ENCODE measurements around the gene BABAM2.

The BABAM2 gene

GRCh38 chr2:27906074-27906473 is 15.5 kb downstream of the BABAM2 start:
- no peaks in the 10 kb centered on the region for H3K27me3 ChIP-seq (replicated peaks in 2 of 5; ENCODE audit: control insufficient read depth in 4 of 5, insufficient read depth in 5 of 5, low read length in 4 of 5)
- WGBS (ENCODE audit: insufficient coverage) = 93% methylated on average over 1 of the region's 1 CpG
- H3K4me1 ChIP-seq (ENCODE audit: control extremely low read depth in 1 of 4, control insufficient read depth in 4 of 4, insufficient read depth in 4 of 4, low read length in 3 of 4) = no peaks in the 10 kb centered on the region
- CTCF ChIA-PET = interaction anchor here (1.8 kb wide), 1 partner anchor 8 kb away, joined by 5 read pairs; no protein-coding TSS in a partner anchor
- no peak overlapping the region for H3K4me3 ChIP-seq (ENCODE audit: control insufficient read depth in 1 of 7, extremely low read depth in 1 of 7, insufficient read depth in 4 of 7, low read depth in 2 of 7, low read length in 6 of 7)
- DNase-seq = no peak
- H3K9me3 ChIP-seq (ENCODE audit: control extremely low read depth in 1 of 5, control insufficient read depth in 4 of 5, insufficient read depth in 2 of 5, low read depth in 1 of 5, low read length in 4 of 5) = no peaks in the 10 kb centered on the region
- POLR2A ChIA-PET = no interaction called here
- H3K27ac ChIP-seq (ENCODE audit: insufficient read depth in 1 of 2, low read depth in 1 of 2, low read length in 2 of 2, poor library complexity in 1 of 2, severe bottlenecking in 2 of 2) = no peak overlapping the region
- H3K36me3 ChIP-seq (ENCODE audit: control insufficient read depth in 4 of 4, insufficient read depth in 4 of 4, low read length in 3 of 4) = peaks cover 2 to 15% (median 5%) of the 10 kb centered on the region in 4 experiments

DNA sequence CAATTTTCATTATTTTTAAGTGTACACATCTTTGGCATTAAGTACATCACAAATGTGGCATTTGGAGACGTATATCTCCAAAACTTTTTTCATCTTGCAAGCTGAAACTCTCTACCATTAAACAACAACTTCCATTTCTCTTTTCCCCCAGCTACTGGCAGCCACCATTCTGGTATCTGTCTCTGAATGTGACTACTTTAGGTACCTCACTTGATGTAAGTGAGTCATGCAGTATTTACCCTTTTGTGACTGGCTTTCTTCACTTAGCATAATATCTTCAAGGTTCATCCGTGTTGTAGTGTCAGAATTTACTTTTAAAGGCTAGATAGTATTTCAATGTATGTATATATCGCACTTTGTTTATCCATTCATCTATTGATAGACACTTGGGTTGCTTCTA is 17.0 kb downstream of the BABAM2 start:
- Histone ChIP-seq H3K9me3 (ENCODE audit: control extremely low read depth in 1 of 5, control insufficient read depth in 4 of 5, insufficient read depth in 2 of 5, low read depth in 1 of 5, low read length in 4 of 5) (no peaks in the 10 kb centered on the region), H3K4me3 (ENCODE audit: control insufficient read depth in 1 of 7, extremely low read depth in 1 of 7, insufficient read depth in 4 of 7, low read depth in 2 of 7, low read length in 6 of 7) (no peak overlapping the region), H3K27me3 (replicated peaks in 2 of 5; ENCODE audit: control insufficient read depth in 4 of 5, insufficient read depth in 5 of 5, low read length in 4 of 5) (no peaks in the 10 kb centered on the region), H3K4me1 (ENCODE audit: control extremely low read depth in 1 of 4, control insufficient read depth in 4 of 4, insufficient read depth in 4 of 4, low read length in 3 of 4) (no peaks in the 10 kb centered on the region), H3K27ac (ENCODE audit: insufficient read depth in 1 of 2, low read depth in 1 of 2, low read length in 2 of 2, poor library complexity in 1 of 2, severe bottlenecking in 2 of 2) (no peak overlapping the region), H3K36me3 (ENCODE audit: control insufficient read depth in 4 of 4, insufficient read depth in 4 of 4, low read length in 3 of 4) (peaks cover 0 to 13% (median 3%) of the 10 kb centered on the region in 4 experiments)
- 100% methylated on average over 1 of the region's 3 CpGs for WGBS (ENCODE audit: insufficient coverage)
- ChIA-PET POLR2A (no interaction called here), CTCF (interaction anchor here (1.1 kb wide), 1 partner anchor 8 kb away, joined by 3 read pairs; no protein-coding TSS in a partner anchor)
- DNase-seq = no peak

- Histone ChIP-seq H3K4me3 (ENCODE audit: control insufficient read depth in 1 of 7, extremely low read depth in 1 of 7, insufficient read depth in 4 of 7, low read depth in 2 of 7, low read length in 6 of 7) (no peak overlapping the region), H3K9me3 (ENCODE audit: control extremely low read depth in 1 of 5, control insufficient read depth in 4 of 5, insufficient read depth in 2 of 5, low read depth in 1 of 5, low read length in 4 of 5) (no peaks in the 10 kb centered on the region), H3K27ac (ENCODE audit: insufficient read depth in 1 of 2, low read depth in 1 of 2, low read length in 2 of 2, poor library complexity in 1 of 2, severe bottlenecking in 2 of 2) (no peak overlapping the region), H3K27me3 (replicated peaks in 2 of 5; ENCODE audit: control insufficient read depth in 4 of 5, insufficient read depth in 5 of 5, low read length in 4 of 5) (no peaks in the 10 kb centered on the region), H3K4me1 (ENCODE audit: control extremely low read depth in 1 of 4, control insufficient read depth in 4 of 4, insufficient read depth in 4 of 4, low read length in 3 of 4) (peaks cover 0 to 3% (median 0%) of the 10 kb centered on the region in 4 experiments), H3K36me3 (ENCODE audit: control insufficient read depth in 4 of 4, insufficient read depth in 4 of 4, low read length in 3 of 4) (peaks cover 0 to 2% (median 0%) of the 10 kb centered on the region in 4 experiments)
- 100% methylated on average over 2 of the region's 2 CpGs for WGBS (ENCODE audit: insufficient coverage)
- ChIA-PET POLR2A (no interaction called here), CTCF (interaction anchor here (0.7 to 0.9 kb wide), 2 partner anchors 9 to 15 kb away, joined by 3 read pairs; no protein-coding TSS in a partner anchor)
- DNase-seq = peak in 1 of 3 donors; percentile 29
Measured at GRCh38 chr2:27909901-27910300, 19.4 kb downstream of the BABAM2 start.

- ChIA-PET CTCF (interaction anchor here (1.5 kb wide), 1 partner anchor 8 kb away, joined by 3 read pairs; no protein-coding TSS in a partner anchor), POLR2A (no interaction called here)
- Histone ChIP-seq H3K4me1 (ENCODE audit: control extremely low read depth in 1 of 4, control insufficient read depth in 4 of 4, insufficient read depth in 4 of 4, low read length in 3 of 4) (peaks cover 0 to 3% (median 0%) of the 10 kb centered on the region in 4 experiments), H3K27ac (ENCODE audit: insufficient read depth in 1 of 2, low read depth in 1 of 2, low read length in 2 of 2, poor library complexity in 1 of 2, severe bottlenecking in 2 of 2) (no peak overlapping the region), H3K27me3 (replicated peaks in 2 of 5; ENCODE audit: control insufficient read depth in 4 of 5, insufficient read depth in 5 of 5, low read length in 4 of 5) (no peaks in the 10 kb centered on the region), H3K4me3 (ENCODE audit: control insufficient read depth in 1 of 7, extremely low read depth in 1 of 7, insufficient read depth in 4 of 7, low read depth in 2 of 7, low read length in 6 of 7) (no peak overlapping the region), H3K36me3 (ENCODE audit: control insufficient read depth in 4 of 4, insufficient read depth in 4 of 4, low read length in 3 of 4) (peaks cover 0 to 2% (median 0%) of the 10 kb centered on the region in 4 experiments), H3K9me3 (ENCODE audit: control extremely low read depth in 1 of 5, control insufficient read depth in 4 of 5, insufficient read depth in 2 of 5, low read depth in 1 of 5, low read length in 4 of 5) (no peaks in the 10 kb centered on the region)
- no peak for DNase-seq
- WGBS (ENCODE audit: insufficient coverage) = no CpG with 5 or more reads among the region's 2 CpGs
Measured at GRCh38 chr2:27911458-27912210, 21.1 kb downstream of the BABAM2 start.

- CTCF ChIA-PET = interaction anchor here (1.5 kb wide), 1 partner anchor 9 kb away, joined by 3 read pairs; no protein-coding TSS in a partner anchor
- Histone ChIP-seq H3K9me3 (ENCODE audit: control extremely low read depth in 1 of 5, control insufficient read depth in 4 of 5, insufficient read depth in 2 of 5, low read depth in 1 of 5, low read length in 4 of 5) (no peaks in the 10 kb centered on the region), H3K4me1 (ENCODE audit: control extremely low read depth in 1 of 4, control insufficient read depth in 4 of 4, insufficient read depth in 4 of 4, low read length in 3 of 4) (peaks cover 0 to 3% (median 0%) of the 10 kb centered on the region in 4 experiments), H3K36me3 (ENCODE audit: control insufficient read depth in 4 of 4, insufficient read depth in 4 of 4, low read length in 3 of 4) (peaks cover 0 to 2% (median 0%) of the 10 kb centered on the region in 4 experiments), H3K27me3 (replicated peaks in 2 of 5; ENCODE audit: control insufficient read depth in 4 of 5, insufficient read depth in 5 of 5, low read length in 4 of 5) (no peaks in the 10 kb centered on the region), H3K4me3 (ENCODE audit: control insufficient read depth in 1 of 7, extremely low read depth in 1 of 7, insufficient read depth in 4 of 7, low read depth in 2 of 7, low read length in 6 of 7) (no peak overlapping the region), H3K27ac (ENCODE audit: insufficient read depth in 1 of 2, low read depth in 1 of 2, low read length in 2 of 2, poor library complexity in 1 of 2, severe bottlenecking in 2 of 2) (no peak overlapping the region)
- POLR2A ChIA-PET = no interaction called here
- DNase-seq = no peak
- WGBS (ENCODE audit: insufficient coverage) = 83% methylated on average over 2 of the region's 2 CpGs
Measured at GRCh38 chr2:27912512-27912911, 22.0 kb downstream of the BABAM2 start.

DNA sequence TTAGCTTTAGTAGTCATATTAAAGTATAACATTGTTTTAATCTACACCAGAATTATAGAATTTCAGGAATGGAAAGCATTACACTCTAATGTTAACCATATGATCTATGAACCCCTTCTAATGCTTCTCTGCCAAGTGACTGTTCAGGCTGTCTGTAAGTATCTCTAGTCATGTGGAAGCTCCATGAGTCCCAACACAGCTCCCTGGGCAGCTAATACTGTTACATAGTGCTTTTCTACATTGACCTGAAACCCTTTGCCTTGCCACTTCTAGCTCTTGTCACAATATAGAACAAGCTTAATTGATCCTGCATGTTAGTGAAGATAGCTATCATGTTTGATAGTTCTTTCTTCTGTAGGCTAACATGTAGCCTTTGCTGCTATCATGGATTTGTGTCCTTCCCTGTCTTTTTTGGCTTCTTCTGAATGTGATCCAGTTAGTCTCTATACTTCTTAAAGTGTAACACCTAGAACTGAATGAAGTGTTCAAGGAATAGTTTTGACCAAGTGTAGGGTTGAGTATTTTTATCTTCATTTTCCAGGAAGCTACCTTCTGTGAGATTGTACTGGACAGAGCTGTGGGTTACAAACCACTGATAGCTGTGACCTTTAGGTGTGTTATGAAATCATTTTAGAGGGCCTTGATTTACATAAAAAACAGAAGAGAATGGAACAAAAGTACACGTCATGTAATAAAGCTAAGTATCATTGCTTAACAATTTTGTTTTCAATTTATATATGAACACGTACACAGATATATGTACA is 23.7 kb downstream of the BABAM2 start:
- Histone ChIP-seq H3K9me3 (ENCODE audit: control extremely low read depth in 1 of 5, control insufficient read depth in 4 of 5, insufficient read depth in 2 of 5, low read depth in 1 of 5, low read length in 4 of 5) (no peaks in the 10 kb centered on the region), H3K27me3 (replicated peaks in 2 of 5; ENCODE audit: control insufficient read depth in 4 of 5, insufficient read depth in 5 of 5, low read length in 4 of 5) (no peaks in the 10 kb centered on the region), H3K4me1 (ENCODE audit: control extremely low read depth in 1 of 4, control insufficient read depth in 4 of 4, insufficient read depth in 4 of 4, low read length in 3 of 4) (peaks cover 0 to 3% (median 0%) of the 10 kb centered on the region in 4 experiments), H3K36me3 (ENCODE audit: control insufficient read depth in 4 of 4, insufficient read depth in 4 of 4, low read length in 3 of 4) (peaks cover 0 to 4% (median 0%) of the 10 kb centered on the region in 4 experiments), H3K4me3 (ENCODE audit: control insufficient read depth in 1 of 7, extremely low read depth in 1 of 7, insufficient read depth in 4 of 7, low read depth in 2 of 7, low read length in 6 of 7) (no peak overlapping the region), H3K27ac (ENCODE audit: insufficient read depth in 1 of 2, low read depth in 1 of 2, low read length in 2 of 2, poor library complexity in 1 of 2, severe bottlenecking in 2 of 2) (no peak overlapping the region)
- ChIA-PET CTCF (interaction anchor here (0.6 to 1.4 kb wide), 3 partner anchors 9 to 236 kb away, joined by 3 to 5 read pairs (median 4); no protein-coding TSS in a partner anchor), POLR2A (no interaction called here)
- DNase-seq = no peak
- WGBS (ENCODE audit: insufficient coverage) = no CpG with 5 or more reads among the region's 2 CpGs

GRCh38 chr2:27914805-27915175 is 24.3 kb downstream of the BABAM2 start:
- Histone ChIP-seq H3K27me3 (replicated peaks in 2 of 5; ENCODE audit: control insufficient read depth in 4 of 5, insufficient read depth in 5 of 5, low read length in 4 of 5) (no peaks in the 10 kb centered on the region), H3K4me3 (ENCODE audit: control insufficient read depth in 1 of 7, extremely low read depth in 1 of 7, insufficient read depth in 4 of 7, low read depth in 2 of 7, low read length in 6 of 7) (no peak overlapping the region), H3K9me3 (ENCODE audit: control extremely low read depth in 1 of 5, control insufficient read depth in 4 of 5, insufficient read depth in 2 of 5, low read depth in 1 of 5, low read length in 4 of 5) (no peaks in the 10 kb centered on the region), H3K27ac (ENCODE audit: insufficient read depth in 1 of 2, low read depth in 1 of 2, low read length in 2 of 2, poor library complexity in 1 of 2, severe bottlenecking in 2 of 2) (no peak overlapping the region), H3K4me1 (ENCODE audit: control extremely low read depth in 1 of 4, control insufficient read depth in 4 of 4, insufficient read depth in 4 of 4, low read length in 3 of 4) (peaks cover 0 to 3% (median 0%) of the 10 kb centered on the region in 4 experiments), H3K36me3 (ENCODE audit: control insufficient read depth in 4 of 4, insufficient read depth in 4 of 4, low read length in 3 of 4) (peaks cover 0 to 4% (median 0%) of the 10 kb centered on the region in 4 experiments)
- no peak for DNase-seq
- ChIA-PET CTCF (interaction anchor here (1.4 kb wide), 2 partner anchors 10 to 40 kb away, joined by 4 to 5 read pairs; no protein-coding TSS in a partner anchor), POLR2A (no interaction called here)

Measured in common myeloid progenitor, CD34-positive (primary cell).